HG03520 (cell line): Measurements from ENCODE around the gene CARTPT.

Source experiments
- ATAC-seq: cut with Tn5 transposase; IDR thresholded peaks from one replicate; pipeline ENCODE4 v1.9.1; 2021; ENCODE audit warnings: mild to moderate bottlenecking, moderate library complexity; ENCODE audit not compliant: unreplicated experiment

CARTPT gene

DNA sequence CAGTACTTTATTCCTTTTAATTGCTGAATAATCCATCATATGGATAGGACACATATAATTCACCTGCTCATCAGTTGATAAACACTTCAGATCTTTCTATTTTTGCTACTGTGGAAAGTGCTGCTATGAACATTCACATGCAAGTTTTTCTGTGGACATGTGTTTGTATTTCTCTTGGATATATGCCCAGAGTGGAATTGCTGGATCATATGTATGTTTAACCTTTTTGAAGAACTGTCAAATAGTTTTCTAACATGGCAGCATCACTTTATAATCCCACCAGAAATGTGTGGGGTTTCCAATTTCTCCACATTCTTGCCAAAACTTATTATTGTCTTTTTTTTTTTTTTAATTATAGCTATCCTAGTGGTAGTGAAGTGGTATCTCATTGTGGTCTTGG, 15.1 kb downstream of the CARTPT start:
- ATAC-seq = no peak

DNA sequence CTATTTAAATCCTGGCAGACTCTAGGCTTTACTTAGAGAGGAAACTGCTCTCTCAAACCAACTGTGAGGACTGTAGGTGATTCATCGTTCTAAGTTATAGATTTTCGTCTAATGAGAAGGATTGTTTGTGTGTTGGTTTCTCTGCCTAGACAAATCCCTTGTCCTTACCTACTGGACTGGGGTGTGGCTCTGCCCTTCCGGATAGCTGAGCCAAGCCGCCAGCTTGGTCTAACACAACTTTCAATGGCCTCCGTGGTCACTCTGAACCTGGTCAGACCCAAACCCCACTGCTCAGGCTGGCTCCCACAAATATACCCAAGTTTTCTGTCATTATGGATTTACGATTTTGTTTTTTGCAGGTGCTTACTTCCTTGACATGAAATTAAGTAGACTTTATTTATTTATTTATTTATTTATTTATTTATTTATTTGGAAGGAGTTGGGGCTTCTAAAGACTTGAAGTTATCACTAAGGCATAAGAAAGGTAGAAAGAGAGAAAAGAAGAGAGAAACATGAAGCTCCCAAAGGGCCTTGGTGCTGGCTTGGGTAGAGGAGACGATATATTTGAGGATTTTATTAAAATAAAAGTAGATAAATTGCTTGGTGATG, 19.0 kb downstream of the CARTPT start:
- ATAC-seq = no peak

DNA sequence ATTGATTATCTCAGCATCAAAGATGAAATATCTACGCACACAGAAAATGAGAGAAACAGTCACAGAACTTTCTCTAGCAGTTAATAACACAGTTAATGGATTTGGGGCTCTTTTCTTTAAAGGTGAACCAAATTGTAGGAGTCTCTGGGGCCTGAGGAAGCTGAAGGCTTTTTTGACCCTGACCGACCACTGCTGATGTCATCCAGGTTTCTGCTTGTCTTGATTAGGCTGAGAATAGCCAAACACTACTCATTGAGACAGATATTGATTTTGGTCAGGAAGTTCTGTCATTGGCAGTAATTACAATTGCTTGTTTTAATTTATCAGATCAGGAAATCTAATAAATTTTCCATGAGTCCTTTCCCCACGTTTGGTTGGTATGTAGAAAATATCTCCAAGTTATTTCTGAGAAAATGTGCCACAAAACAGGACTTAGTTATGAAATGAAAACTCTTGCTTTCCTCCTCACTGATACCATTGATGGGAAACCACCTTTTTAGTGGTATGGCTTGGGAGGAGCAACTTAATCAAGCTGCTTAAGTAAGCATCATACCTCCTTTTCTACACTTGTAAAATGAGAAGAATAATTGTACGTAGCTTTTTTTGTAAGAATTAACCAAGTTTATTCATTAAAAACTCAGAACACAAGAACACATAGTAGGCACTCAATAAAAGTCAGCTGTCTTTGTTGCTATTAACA, 19.7 kb downstream of the CARTPT start:
- ATAC-seq = no peak

DNA sequence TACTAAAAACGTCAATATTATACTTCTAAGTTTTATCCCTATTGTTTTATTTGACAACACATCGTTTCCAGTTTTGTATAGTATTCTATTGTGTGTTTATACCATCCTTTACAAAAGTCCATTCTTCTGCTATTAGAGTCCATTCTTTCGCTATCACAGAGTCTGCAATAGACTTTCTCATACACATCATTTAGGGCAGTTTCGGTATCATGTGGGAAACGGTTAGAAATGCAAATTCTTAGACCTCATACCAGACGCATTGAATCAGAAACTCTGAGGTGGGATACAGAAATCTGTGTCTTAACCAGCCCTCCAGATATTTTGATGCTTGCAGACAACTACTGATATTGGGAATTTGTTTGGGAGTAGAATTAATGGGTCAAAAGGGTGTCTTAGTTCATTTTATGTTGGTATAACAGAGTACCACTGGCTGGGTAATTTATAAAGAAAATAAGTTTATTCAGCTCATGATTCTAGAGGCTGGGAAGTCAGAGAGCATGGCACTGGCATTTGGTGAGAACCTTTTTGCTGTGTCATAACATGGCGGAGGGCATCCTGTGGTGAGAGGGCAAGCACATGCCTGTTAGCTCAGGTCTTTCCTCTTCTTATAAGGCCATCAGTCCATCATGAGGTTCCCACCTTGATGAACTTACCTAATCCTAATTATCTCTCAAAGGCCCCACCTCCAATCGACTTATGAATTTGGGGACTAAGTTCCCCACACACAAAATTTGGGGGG, 21.1 kb downstream of the CARTPT start:
- peak; percentile 97 for ATAC-seq

DNA sequence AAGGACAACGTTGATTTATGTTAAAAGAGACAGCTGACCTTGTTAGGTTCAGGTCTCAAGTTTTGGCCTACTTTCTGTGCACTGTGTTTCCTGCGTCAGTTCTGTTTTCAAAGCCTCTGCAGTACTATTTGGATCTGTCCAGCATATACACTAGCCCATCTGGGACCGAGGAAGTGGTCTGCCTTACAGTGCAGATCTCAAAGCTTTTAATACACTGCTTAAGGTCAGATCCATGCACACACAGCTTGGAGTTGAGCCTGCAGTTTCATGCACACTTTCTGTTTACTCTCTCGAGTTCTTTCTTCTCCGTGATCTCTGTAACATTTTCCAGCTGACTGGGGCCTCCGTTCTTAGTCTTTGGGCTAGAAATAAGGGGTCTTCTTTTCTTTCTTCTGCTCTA, 24.1 kb downstream of the CARTPT start:
- no peak for ATAC-seq

DNA sequence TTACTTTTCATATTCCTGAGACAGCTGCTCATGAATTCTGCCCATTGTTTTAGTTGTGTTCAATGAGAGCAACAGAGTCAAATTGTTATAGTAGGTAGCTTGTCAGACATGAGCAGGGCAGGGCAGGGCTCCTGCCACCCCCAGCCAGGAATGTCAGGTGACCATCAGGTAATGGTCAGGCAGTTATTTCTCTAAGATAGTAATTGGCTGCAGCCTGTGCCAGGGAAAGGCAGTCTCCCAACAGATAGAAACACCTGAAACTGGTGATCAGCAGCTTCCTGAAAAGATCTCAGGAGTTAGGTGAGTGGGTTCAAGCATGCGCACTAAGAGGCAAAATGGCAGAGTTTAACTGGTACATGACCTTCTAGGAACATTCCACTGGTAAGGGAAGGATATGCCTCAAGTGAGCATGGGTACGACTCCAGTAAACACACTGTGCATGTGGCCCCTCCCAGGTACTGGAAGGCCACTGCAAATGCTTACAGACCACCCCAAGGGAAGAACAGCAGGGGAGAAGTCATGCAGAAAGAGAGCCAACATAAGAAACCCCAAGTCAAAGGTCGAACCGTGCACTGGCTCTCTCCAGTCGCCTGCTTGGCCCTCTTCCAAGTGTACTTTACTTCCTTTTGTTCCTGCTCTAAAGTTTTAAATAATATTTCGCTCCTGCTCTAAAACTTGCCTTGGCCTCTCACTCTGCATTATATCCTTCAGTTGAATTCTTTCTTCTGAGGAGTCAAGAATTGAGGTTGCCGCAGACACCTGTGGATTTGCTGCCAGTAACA, 25.1 kb downstream of the CARTPT start:
- ATAC-seq = no peak

DNA sequence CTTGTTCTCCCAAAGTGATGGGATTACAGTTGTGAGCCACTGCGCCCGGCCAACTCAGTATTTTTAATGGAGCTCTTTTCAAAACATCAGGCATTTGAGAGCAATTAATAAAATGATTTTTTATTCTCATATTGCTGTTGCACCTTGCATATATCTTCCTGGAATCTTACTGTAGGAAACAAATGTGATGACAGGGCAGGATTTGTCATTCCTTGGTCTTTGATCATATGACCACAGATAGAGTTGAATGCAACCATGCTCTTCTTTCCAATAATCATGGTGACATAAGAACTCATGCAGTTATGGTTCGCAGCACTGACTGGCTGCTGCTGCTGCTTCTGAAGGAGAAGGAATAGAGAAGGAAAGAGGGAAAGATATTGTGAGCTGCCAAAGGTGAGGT, 28.1 kb downstream of the CARTPT start:
- no peak for ATAC-seq

DNA sequence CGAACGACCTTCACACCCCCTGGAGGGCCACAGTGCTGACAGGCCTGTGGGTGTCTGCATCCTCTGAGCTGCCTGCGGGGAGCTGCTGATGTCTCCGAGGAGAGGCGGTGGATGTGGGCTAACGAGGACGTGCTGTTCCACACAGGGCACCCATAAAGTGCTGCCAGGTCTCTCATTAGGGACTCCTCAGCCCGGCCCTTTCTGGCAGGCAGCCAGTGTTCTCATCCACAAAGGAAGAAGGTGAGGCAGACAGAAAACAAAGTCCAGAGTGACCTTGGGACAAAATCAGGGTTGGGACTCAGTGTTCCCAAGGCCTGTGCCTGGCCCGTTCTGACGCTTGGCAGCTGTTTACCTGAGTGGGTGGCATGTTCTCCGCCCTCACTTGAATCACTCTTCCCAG, 29.3 kb downstream of the CARTPT start:
- no peak for ATAC-seq

DNA sequence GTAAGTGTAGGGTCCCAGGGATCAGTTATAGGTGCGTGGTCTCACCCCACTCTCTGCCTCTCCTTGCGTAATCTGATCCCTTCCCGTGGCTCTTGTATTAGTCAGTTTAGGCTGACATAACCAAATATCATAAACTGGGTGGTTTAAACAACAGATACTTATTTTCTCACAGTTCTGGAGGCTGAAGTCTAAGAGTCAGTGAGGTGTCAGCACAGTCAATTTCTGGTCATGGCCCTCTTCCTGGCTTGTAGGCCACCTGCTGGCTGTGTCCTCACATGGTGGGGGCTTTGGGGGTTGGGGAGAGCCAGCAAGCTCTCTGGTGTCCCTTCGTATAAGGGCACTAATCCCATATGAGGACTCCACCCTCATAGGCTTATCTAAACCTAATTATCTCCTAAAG, 32.3 kb downstream of the CARTPT start:
- ATAC-seq = no peak

DNA sequence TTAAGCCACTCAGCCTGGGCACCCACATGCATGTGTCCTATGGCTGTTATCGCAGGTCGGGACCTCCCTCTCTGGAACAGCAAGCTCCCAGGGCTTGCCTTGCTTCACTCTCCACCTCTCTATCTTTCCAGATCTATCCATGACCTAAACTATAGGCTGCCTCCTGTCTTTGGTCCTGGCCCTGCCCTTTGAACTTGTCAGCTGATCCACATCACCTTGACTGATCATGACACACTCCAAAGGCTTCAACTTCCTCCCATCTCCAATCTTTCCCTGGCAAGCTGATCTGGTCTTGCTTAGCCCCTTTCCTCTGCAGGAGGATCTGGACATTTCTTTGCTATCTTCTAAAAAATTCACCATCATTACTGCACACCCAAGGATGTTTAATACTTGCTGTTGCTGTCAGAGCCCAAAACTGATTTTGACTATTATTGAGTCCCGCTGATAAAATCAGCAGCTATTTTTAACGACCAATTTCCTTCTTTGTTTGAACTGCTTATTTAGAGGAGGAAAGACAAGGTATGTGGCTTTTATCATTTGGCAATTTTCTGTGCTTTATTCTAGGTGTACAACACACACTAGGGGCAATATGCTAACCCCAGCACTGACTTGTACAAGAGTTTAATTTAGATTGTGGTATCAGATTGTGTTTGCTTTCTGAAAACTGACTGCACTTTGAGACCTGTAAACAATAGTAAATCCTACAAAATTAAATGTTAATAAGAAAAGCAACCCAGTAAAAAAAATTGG, 33.5 kb downstream of the CARTPT start:
- ATAC-seq = no peak

DNA sequence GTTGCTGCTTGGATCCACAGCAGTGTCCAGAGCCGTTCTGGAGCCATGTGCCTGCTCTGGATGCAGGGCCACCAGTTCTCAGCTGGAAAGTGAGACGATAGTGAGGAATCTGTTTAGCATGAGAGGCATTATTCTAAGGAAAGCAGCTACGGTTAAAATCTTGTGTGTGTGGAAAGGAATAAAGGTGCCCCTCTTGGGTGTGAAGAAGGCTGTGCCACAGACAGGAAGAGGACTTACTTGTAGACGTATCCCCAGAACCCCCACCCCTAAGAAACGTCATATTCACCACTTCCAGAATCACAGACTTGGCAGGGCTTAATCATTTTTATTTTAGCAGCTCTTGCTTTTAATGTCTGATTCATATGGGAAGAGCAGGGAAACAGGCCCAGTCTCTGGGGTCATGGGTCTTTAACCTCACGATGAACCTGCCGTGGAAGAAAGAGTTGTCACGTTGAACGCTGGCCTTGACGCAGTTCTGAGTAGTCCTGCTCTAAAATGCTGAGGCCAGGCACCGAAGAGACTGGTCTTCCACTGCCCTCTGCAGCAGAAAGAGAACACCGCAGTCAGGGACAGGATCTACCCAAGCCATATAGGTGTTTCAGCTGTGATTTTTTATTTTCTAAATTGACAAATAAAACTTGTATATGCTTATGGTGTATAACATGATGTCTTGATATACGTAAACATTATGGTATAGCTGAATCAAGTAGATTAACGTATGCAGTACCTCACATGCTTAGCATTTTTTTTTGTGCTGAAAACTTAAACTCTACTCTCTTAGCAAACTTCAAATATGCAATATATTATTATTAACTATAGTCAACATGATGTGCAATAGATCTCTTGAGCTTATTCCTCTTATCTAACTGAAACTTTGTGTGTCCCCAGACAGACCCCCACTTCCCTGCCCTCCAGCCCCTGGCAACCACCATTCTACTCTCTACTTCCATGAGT, 38.8 kb downstream of the CARTPT start:
- ATAC-seq = peak; percentile 86

DNA sequence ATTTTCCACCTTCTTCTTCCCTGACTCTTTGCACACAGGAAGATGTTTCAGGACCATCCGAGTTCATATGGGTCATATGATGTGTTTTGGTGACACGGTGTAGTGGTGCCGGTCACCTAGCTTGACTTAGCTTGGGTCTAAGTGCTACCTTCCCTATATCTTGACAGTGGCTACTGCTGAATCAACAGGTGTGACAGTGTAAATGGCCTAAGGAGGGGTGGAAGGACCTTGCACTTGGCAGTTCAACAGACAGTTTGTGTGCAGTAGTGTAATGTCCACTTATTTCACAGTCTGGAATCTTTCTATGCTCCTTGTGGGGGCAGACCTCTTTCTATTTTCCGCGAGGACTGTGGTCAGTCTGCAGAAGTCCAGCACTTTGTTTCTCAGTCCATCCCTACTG, 43.8 kb downstream of the CARTPT start:
- no peak for ATAC-seq

DNA sequence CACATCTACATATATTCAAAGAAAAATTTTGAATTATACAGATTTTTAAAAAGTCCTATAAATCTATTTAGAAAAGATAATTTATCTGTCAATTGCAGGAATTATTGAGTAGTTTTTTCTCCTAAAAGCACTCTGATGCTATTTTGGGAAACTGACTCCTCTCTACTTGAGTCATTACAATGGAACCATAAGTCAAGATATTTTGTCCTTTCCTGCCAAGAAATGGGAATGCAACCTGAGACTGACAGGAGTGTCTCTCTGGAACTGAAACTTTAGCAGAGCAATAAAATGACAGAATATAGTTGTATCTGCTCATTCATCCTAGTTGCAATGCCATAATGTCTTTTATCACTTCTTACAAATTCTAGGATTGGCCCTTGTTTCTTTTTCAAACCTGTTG, 48.6 kb downstream of the CARTPT start:
- no peak for ATAC-seq

DNA sequence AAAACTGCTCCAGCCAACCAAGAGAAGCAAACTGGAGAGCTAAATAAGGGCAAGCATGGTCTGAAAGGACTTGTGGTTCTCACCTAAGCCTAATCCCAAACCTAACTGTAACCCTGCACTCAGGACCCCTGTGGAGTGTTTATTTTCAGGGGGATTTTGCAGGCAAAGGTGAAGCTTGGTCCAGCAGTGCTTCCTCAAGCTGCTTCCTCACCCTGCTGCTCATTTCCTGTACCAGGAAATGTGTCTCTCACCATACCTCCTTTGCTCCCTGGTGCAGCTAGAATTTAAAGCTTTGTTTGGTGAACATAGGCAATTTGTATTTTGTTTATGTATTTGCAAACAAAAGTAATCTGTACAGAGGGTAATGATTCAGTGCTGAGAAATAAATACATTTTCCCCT, 50.2 kb downstream of the CARTPT start:
- no peak for ATAC-seq

DNA sequence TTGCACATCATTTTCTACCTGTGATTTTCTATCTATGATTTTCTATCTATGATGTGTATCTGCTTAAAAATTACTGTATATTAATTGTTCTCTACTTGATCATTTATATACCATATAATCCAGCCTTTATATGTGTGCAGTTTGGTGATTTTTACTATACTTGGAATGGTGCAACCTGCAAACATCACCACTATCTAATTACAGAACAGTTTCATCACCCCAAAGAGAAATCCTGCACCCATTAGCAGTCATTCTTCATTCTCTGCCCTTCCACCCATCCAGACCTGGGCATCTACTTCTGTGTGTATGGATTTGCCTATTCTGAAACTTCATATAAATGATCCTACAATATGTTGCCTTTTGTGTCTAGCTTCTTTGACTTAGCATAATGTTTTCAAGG, 51.3 kb downstream of the CARTPT start:
- ATAC-seq = no peak
